ENCODE results near the gene PANX1.
A peak's percentile ranks its signal among the peaks of the same experiment; 100 is the strongest.

Gene PANX1

GRCh38 chr11:94129512-94130297, 1.1 kb downstream of the PANX1 start:
- peak; percentile 35 for DNase-seq (ENCODE audit: low read depth)
- TF ChIP-seq CTCF (conservative IDR thresholded peaks at IDR 0.05; ENCODE audit: low read length) = no peak

GRCh38 chr11:94130298-94131046, 1.8 kb downstream of the PANX1 start:
- peak; percentile 96 for DNase-seq (ENCODE audit: low read depth)
- H3K4me3 ChIP-seq (ENCODE audit: low read length) = peak overlapping the region; percentile 92

More at GRCh38 chr11:94129512-94130297, 1.1 kb downstream of the PANX1 start:
- H3K4me3 ChIP-seq (ENCODE audit: low read length) = peak overlapping the region; percentile 92

GRCh38 chr11:94131047-94131717, 2.5 kb downstream of the PANX1 start:
- peak overlapping the region; percentile 92 for H3K4me3 ChIP-seq (ENCODE audit: low read length)
- no peak for TF ChIP-seq CTCF (conservative IDR thresholded peaks at IDR 0.05; ENCODE audit: low read length)
- no peak for DNase-seq (ENCODE audit: low read depth)

More at GRCh38 chr11:94130298-94131046, 1.8 kb downstream of the PANX1 start:
- no peak for TF ChIP-seq CTCF (conservative IDR thresholded peaks at IDR 0.05; ENCODE audit: low read length)

- DNase-seq (ENCODE audit: low read depth) = peak; percentile 33
- H3K4me3 ChIP-seq (ENCODE audit: low read length) = peak overlapping the region; percentile 92
- no peak for TF ChIP-seq CTCF (conservative IDR thresholded peaks at IDR 0.05; ENCODE audit: low read length)
Observed at GRCh38 chr11:94131718-94132115, 3.1 kb downstream of the PANX1 start.

- H3K4me3 ChIP-seq (ENCODE audit: low read length) = no peak overlapping the region
- DNase-seq (ENCODE audit: low read depth) = peak; percentile 81
Observed at GRCh38 chr11:94132152-94132558, 3.5 kb downstream of the PANX1 start.

GRCh38 chr11:94132823-94133408, 4.3 kb downstream of the PANX1 start:
- no peak for DNase-seq (ENCODE audit: low read depth)
- no peak overlapping the region for H3K4me3 ChIP-seq (ENCODE audit: low read length)
- no peak for TF ChIP-seq CTCF (conservative IDR thresholded peaks at IDR 0.05; ENCODE audit: low read length)

More at GRCh38 chr11:94132152-94132558, 3.5 kb downstream of the PANX1 start:
- no peak for TF ChIP-seq CTCF (conservative IDR thresholded peaks at IDR 0.05; ENCODE audit: low read length)
